Stimulated activated CD4-positive, alpha-beta T cell treated with anti-CD3 and anti-CD28 coated beads, Interleukin-2, amount 100 ng/mL, for 48 hours (primary cell): Measurements from ENCODE around the gene SDHAF4.
"Not testable (repeated sequence)": the region's sequence is repeated elsewhere in the genome, so short reads cannot be mapped to it uniquely, and the experiment has no call there.

Source experiments
- DNase-seq, 2 donors: peaks; one replicate each; pipeline ENCODE4 v3.0.0-alpha.2; 2020

The SDHAF4 gene

DNA sequence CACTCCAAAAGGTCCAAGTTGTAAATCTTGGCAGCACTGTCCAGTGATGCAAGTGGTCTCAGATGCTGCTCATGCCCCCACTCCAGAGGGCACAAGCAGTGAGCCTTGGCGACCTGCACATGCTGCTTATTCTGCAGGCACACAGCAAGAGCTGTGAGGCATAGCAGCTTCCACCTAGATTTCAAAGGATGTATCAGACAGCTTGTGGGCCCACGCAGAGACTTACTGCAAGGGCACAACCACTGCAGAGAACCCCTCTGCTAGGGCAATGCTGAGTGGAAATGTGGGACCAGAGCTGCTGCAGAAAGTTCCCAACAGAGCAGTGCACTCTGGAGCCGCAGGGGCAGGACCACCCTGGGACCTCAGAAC is 26.4 kb downstream of the SDHAF4 start:
- DNase-seq: no peak

DNA sequence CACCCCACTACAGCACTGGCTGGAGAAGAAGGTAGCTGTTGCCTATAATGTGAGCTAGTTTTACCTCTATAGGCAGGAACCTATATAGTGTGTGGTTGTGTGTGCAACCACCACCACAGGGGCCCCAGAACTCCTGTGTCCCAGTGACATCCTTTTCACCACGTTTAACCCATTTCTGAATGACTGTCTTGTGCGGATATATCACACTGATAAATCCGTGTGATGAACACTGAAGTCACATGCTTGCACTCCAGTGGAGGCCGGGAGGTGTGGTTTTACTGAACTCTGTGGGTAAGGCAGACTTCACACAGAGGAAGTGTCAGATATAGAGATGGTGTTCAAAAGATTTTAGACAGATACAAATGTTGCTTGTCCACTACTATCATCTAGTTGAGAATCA is 32.5 kb downstream of the SDHAF4 start:
- peak in 1 of 2 donors; percentile 5 for DNase-seq

- no peak for DNase-seq
Observed at GRCh38 chr6:70601014-70601413, 34.3 kb downstream of the SDHAF4 start.

DNA sequence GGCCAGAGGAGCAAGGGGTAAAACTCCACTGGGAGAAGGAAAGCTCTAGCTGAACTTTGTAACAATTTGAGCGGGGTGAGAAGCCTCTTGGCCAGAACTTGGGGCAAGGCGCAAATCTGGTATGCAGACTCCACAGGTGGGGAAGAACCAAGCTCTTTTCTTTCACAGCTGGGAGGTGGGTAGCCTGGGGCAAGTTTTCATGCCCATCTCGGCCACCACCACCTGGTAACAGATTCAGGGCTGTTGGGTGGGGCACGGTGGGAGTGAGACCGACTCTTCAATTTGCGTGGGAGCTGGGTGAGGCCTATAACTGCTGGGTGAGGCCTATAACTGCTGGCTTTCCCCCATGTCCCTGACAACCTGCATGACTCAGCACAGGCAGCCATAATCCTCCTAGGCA is 37.5 kb downstream of the SDHAF4 start:
- DNase-seq: no peak

DNA sequence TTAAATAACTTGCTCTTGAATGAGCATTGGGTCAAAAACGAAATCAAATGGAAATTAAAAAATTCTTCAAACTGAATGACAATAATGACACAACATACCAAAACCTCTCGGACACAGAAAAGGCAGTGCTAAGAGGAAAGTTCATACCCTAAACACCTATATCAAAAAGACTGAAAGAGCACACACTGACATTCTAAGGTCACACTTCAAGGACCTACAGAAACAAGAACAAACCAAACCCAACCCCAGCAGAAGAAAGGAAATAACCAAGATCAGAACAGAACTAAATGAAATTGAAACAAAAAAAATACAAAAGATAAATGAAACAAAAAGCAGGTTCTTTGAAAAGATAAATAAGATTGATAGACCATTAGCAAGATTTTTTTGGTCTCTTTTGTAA is 40.6 kb downstream of the SDHAF4 start:
- not testable (repeated sequence) for DNase-seq

DNA sequence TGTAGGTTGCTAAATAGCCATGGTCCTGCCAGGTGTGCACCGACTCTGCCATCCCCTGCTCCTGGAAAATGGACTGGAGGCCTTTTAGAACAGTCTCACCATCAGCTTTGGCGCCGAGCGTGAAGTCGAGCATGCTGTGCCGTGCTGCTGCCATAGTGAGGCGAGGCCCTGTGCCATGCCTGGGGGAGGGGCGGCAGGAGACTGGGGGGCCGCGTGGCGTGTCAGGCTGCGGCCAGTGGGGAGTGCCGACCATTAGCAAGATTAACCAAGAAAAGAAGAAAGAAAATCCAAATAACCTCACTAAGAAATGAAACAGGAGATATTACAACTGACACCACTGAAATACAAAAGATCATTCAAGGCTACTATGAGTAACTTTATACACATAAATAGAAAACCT is 42.5 kb downstream of the SDHAF4 start:
- DNase-seq: not testable (repeated sequence)

- DNase-seq: no peak
Observed at GRCh38 chr6:70616728-70617260, 50.1 kb downstream of the SDHAF4 start.

GRCh38 chr6:70620746-70621145 is 54.0 kb downstream of the SDHAF4 start:
- no peak for DNase-seq

GRCh38 chr6:70622461-70622860 is 55.7 kb downstream of the SDHAF4 start:
- no peak for DNase-seq

DNA sequence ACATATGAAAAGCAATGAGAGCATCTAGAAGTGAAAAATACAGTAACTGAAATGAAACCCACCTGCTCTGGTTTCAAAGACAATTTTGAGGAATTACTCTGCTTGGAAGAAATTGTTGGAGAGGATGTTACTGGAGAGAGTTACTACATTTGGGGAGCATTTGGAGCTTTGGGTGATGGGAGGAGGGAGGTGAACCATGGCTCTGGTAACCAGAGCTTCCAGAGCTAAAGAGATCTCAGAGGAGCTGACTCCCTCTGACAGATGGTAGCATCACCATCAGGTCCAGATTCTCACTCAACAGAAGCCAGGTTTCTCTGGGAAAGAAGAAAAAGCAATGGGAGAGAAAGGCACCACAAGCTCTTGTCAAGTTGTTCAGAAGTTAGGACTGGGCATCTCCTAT is 58.7 kb downstream of the SDHAF4 start:
- no peak for DNase-seq

GRCh38 chr6:70627500-70628254 is 60.9 kb downstream of the SDHAF4 start:
- no peak for DNase-seq

- no peak for DNase-seq
Observed at GRCh38 chr6:70629929-70630328, 63.2 kb downstream of the SDHAF4 start.

- DNase-seq: no peak
Observed at GRCh38 chr6:70633870-70634269, 67.1 kb downstream of the SDHAF4 start.

GRCh38 chr6:70636596-70636995 is 69.9 kb downstream of the SDHAF4 start:
- DNase-seq: no peak

- DNase-seq: no peak
Observed at GRCh38 chr6:70638468-70638867, 71.7 kb downstream of the SDHAF4 start.
